ACHN (cell line): ENCODE results near the gene ZNF592.
A peak's percentile ranks its signal among the peaks of the same experiment; 100 is the strongest.
"Not testable (repeated sequence)": the region's sequence is repeated elsewhere in the genome, so short reads cannot be mapped to it uniquely, and the experiment has no call there.

Experiments used
- DNase-seq: peaks from one replicate; pipeline ENCODE4 v3.0.0-alpha.2; 2015
- in situ Hi-C: cut with HindIII; loops from 2 replicates; pipeline ENCODE4 v1.10.0; 2017; ENCODE audit warnings: low sequenced_read_pairs, low pct_ligation_motif_present, low pct_unique_long_range_greater_than_20kb

The ZNF592 gene

DNA sequence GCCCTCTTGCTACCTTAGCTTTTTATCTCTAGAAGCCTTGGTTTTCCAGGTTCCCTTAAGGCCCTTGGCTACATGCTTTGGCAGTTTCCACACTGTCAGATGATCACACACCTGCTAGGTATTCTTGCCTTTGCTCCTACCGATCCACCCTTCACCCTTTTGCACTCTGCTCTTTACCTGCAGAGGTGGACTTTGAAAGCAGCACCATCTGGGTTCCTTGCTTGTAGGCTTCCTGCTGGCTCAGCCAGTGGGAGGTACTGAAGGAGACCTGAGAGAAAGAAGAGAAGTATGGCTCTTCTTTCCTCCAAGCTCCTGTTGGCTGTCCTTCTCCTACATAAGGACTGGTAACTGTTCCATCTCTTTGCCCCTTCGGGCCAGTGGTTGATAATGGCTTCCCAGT is 7.3 kb upstream of the ZNF592 start:
- in situ Hi-C loops, result no loop called here
- DNase-seq, result no peak

DNA sequence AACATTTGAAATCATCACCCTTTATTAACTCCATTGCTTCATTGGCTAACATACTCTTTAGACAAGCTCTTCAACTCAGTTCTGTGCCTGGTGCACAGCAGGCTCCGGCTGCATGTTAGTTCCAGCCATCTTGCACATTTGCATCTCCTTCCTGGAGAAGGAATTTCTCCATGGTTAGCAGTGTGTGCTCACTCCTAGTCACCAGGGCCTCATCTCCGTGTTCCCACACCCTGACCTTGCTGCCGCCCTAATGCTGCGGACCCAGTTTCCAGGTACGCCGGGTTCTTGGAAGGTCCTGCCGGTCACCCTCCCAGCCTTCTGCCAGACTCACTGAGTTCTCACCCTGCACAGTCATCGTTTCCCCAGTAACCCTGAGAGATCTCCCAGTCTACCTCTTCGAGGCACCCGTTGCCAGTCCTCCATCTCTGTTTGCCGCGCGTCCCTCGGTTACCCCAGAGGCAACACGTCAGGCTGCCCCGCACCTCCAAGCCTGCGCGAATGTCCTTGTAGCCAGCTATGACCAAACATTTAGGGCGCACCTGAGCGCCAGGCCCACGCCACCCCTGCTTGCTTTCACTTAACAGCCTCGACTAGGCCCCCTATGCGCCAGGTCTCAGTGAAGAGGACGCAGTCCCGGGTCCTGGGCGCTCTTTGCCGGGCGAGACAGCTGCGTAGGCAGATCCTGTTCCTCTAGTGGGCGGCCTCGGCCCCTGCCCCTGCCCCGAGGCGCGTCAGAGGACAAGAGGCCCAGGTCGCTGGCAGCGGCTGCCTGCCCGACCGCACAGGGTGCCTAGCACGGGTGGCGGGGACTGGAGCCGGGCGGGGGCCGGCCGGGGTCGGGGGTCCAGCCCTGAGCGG is 747 bp upstream of the ZNF592 start:
- peak; percentile 71 for DNase-seq
- in situ Hi-C loops, result no loop called here

DNA sequence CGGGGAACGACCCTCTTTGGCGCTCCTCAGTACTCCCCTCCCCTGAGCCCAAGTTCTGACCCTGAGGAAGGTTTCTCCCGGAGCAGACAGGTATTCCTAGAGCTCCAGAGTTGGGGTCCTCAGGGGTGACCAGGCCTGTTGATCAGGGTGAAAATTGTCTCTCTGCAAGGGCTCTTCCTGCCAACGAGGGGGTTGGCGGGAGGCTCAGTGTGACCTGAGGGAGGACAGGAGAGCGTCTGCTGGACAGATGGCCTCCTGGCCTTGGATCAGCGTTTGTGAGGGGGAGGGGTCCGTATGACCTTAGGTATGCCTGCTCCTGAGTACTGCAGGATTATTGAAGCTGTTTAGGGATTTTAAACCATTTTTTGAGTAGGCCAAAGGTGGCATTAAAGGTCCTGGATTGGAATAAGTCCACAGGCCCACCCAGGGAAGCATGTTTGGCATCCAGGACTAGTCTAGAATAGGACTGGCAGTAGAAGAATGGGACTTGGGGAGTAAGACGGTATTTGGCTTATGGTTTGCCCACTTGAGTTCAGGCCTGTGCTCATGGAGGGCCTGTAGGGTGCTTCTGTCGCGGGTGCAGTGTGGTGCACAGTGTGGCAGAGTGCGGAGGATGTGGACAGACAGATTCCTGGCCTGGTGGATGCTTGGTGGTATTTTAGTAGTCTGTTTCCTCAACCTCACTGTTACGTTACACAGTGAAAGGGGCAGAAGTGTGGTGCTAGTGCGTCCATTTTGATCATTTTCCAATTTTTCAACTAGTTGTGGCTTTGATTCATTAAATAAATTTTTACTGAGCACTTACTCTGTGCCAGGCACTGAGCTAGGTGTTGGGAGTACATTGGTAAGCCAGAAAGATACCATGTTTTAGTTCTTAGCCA is 959 bp downstream of the ZNF592 start:
- peak; percentile 4 for DNase-seq
- in situ Hi-C loops, result no loop called here

DNA sequence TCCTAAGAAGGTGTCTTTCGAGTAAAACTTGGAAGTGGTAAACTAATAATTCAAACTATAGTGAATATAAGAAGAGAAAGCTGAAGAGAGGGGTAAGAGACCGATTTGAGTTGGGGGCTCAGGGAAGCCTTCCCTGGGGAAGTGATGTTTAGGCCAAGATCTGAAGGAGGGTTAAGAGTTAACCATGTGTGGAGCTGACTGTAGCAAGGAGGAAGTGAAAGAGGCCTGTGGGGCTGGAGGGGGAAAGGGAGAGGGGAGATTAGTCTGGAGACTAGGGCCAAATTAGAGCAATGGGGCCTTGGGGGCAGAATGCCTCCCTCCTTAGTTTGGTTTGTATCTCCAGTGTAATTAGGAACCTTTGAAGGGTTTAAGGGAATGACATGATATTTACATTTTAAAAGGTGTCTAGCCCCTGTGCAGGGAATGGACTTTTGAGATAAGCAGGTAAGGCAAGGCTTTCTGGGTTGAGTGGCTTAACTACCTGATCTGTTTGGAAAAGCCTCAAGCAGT is 2.2 kb downstream of the ZNF592 start:
- no peak for DNase-seq
- in situ Hi-C loops, result no loop called here

DNA sequence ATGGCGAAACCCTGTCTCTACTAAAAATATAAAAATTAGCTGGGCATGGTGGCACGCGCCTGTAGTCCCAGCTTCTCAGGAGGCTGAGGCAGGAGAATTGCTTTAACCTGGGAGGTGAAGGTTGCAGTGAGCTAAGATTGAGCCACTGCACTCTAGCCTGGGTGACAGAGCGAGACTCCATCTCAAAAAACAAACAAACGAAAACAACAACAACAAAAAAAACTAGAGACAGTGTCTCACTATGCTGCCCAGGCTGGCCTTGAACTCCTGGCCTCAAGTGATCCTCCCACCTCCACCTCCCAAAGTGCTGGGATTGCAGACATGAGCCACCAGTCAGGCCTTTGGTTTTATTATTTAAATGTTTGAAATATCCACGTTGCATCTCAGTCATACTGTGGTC is 3.3 kb downstream of the ZNF592 start:
- in situ Hi-C loops, DNase-seq: not testable (repeated sequence)

DNA sequence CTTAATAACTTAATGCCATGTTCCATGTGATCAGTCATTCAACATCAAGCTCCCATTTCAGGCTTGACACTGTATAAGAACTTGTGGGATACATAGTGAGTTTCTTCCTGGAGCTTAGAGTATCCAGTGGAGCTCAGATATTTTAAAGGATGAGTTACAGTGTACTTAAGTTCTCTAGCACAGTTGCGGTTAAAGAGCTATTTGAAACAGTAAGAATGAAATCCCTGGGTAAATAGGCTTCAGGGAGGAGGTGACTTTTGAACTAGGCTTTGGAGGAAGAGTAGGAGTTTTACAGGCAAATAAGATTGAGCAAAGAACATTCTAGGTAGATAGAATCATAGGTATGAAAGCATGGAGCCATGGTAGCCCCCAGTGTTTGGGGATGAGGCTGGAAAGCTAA is 3.8 kb downstream of the ZNF592 start:
- peak; percentile 18 for DNase-seq
- in situ Hi-C loops, result no loop called here

DNA sequence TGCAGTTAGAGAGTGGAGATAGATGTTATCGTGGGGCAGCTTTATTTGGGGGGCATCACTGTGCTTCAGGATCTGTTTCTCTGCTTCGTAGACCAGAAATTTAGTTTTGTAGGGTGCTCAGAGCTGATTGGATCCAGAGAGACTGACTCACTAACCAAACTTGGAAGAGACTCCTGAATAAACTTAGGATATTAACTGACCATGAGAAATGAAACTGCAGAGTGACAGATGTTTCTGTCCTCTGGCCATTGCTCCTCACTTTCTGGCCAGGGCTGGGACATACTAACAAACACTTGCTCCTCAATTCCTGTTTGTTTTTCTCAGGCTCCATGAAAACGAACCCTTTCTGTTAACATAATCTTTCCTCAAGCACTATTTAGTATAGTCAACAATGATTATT is 4.3 kb downstream of the ZNF592 start:
- in situ Hi-C loops, result no loop called here
- peak; percentile 26 for DNase-seq

DNA sequence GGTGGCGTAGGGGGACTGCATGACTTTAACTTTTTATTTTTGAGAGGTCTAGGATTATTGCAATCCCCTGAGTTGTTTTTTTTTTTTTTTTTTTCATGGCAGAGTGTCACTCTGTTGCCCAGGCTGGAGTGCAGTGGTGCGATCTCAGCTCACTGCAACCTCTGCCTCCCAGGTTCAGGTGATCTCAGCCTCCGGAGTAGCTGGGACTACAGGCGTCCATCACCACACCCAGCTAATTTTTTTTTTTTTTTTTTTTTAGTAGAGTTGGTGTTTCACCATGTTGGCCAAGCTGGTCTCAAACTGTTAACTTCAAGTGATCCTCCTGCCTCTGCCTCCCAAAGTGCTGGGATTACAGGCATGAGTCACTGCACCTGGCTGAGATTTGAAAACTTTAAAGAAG is 6.5 kb downstream of the ZNF592 start:
- DNase-seq, in situ Hi-C loops: not testable (repeated sequence)

DNA sequence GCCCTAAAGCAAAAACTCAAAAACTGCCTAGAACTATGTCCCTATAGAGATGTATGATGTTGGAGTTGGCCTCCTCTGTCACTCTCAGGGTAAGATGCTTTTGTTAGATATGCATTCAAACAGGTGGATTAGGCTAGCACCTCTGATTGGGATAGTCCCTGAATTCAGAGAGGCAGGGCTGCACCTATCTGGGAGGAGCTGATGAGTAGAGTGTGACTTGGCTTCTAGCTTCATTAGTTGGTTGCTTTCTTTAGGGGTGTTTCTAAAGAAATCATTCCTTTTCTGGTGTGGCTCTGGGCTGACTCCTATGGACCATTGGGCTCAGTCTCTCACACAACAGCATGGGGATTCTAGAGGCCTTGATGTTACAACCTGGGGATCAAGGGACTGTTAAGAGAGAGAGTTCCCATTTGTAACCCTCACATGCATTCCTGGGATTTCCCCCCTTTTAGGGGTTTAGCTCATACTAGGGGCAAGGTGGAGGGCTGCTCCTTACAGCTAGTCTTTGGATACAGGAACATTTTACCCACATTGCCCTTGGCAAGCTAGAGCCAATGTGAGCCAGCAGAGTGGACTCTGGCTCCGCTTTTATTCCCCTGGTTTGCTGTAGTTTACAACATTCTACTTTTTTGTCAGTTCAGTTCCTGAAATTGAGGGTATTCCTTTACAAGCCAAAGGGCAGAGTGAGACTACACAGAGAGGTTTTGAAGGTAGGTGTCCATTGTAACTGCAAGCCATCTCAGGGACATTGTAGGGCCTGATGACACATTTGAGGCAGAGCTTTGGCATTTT is 7.5 kb downstream of the ZNF592 start:
- DNase-seq, result no peak
- in situ Hi-C loops, result no loop called here

DNA sequence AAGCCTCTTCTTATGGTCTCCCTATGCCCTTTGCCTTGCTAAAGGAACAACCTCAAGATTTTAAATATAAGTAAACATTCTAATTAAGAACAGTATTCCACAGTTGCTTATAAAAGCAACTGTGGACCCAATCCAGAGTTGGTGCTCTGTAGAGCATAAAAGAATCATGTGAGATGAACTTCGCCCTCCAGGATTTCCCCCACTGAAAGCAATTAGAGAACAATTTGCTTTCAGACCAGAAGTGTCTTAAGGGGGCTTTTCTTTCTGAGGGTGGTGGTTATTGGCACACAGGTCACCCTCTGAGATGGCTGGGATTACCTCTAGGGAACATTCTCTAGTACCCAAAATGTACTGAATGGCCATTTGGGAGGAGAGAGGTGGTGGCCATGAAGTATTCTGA is 10.6 kb downstream of the ZNF592 start:
- no peak for DNase-seq
- in situ Hi-C loops, result no loop called here

DNA sequence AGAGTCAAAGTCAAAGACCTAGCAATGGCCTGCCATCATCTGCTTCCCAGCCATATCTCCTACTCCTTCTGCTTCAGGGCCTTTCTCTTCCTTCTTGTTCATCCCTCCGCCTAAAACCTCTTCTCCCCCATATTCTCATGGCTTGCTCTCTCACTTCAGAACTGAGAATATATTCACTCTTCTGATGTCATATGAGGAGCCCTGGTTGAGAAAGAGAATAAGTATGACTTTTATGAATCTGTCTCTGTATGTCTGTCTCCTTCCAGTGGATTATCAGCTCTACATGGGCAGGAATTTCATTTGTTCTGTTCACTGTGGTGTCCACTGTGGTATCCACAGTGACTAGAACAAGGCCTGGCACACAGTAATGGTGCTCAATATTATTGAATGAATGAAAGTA is 11.8 kb downstream of the ZNF592 start:
- in situ Hi-C loops, result no loop called here
- no peak for DNase-seq

DNA sequence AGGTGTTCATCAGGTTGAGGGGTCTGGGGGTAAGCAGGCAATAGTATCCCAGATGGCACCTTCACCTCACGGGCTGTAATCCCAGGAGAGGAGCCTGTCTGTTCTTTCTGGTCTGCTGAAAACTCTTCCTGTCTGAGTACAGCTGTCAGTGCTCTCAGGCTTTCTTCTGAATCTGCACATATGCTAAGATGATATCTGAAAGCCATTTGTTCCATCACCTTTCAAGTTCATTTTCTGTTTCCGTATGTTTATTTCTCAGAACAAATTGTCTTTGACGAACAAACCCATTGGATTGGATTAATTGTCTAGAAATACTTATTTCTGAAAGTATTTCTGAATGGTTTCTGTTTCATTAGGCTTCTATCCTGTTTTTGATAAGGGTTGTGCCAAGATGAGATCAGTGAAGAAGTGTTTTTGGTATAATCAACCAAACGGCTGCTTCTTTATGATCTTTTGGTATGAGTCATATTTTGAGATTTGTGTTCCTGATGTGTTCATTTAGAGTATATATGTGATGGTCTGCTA is 13.3 kb downstream of the ZNF592 start:
- in situ Hi-C loops, result no loop called here
- no peak for DNase-seq

DNA sequence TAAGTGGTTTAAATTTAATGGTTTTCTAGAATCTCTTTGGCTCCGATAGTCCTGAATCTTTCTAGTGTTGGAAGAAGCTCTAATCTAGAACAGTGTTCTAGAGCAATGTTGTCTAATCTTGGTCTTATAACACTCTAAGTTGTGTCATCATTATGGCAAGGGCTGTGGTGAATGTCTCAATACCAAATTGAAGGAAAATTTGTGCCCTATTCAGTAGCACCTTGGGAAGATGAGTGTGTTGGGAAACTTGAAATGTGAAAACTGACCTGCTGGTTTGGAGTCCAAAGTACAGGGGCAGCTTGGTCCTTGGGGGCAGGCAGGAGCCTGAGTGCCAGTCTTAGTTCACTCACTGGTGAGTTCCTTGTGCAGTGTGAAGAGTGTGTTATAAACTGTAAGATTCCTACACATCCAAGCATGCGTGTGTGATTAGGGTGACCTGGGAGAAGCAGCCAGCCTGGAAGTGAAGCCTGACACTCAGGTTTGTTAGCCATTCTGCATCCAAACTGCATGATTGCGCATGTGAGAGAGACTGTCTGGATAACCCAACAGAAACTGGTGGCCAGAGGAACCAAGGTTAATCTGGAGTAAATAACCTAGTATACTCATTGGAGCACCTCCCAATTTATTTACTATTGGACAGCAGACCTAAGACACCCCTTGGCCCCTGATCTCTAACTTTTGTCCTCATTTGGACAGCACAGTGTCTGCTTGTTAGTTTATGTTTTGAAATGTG is 14.6 kb downstream of the ZNF592 start:
- DNase-seq, result no peak
- in situ Hi-C loops, result no loop called here

DNA sequence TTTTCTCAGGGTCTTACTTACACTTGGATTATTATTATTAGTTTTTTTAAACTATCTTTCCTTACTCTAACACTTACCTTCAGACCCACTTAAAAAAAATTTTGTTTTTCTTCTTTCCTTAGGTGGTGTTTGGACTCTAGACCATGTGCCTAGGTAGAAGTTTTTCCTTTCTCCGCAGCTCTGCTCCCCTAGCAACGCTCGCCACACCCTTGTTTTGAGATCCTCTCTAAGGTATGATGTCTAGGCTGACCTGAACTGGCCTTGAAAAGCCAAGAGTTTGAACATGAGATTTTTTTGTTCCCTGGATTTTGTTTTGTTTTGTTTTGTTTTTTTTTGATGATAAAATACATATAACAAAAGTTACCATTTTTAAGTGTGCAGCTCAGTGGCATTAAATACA is 16.2 kb downstream of the ZNF592 start:
- in situ Hi-C loops, result no loop called here
- no peak for DNase-seq

DNA sequence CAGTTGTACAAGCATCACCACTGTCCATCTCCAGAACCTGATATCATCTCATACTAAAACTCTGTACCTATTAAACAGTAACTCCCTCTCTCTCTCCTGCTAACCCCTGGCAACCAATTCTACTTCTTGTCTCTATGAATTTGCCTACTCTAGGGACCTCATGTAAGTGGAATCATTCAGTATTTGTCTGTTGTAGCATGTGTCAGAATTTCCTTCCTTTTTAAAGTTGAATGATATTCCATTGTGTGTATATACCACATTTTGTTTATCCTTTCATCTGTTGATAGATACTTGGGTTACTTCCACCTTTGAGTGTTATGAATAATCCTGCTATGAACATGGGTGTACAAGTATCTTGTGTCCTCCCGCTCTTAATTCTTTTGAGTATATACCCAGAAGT is 16.6 kb downstream of the ZNF592 start:
- DNase-seq, result no peak
- in situ Hi-C loops, result no loop called here

DNA sequence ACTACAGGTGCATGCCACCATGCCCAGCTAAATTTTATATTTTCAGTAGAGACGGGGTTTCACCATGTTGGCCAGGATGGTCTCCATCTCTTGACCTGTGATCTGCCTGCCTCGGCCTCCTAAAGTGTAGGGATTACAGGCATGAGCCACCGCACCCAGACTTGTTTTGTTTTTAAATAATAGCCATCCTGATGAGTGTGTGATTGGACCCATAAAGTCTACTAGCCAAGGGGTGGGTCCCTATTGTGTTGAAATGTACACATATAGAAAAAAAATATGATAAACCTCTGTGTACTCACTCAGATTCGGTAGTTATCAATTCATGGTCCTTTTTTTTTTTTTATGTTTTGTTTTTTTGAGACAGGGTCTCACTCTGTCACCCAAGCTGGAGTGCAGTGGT is 17.3 kb downstream of the ZNF592 start:
- no peak for DNase-seq
- in situ Hi-C loops, result no loop called here

DNA sequence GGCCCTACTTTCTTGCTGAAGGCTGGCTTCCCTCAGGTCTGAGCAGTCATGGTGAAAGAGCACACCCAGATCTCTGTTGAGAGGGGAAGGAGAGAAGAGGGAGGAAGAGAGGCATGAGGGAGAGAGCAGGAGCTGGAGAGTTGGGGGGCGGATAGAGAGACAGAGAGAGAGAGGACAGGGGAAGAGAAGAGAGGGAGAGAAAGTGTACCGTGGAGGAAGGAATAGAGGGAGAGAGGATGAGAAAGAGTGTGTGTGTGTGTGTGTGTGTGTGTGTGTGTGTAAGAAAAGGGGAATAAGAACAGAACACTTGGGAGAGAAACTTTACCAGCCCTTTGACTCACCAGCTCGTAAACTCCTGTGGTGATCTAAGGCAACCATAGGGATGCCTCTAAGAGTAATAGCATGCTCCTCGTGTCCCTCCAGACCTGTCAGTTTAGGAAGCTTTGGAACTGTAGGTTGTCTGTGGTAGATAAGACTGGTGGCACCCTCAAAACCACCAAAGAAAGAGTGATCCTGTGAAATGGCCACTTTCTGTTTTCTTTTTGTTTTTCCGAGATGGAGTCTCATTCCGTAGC is 18.2 kb downstream of the ZNF592 start:
- no peak for DNase-seq
- in situ Hi-C loops, result no loop called here

DNA sequence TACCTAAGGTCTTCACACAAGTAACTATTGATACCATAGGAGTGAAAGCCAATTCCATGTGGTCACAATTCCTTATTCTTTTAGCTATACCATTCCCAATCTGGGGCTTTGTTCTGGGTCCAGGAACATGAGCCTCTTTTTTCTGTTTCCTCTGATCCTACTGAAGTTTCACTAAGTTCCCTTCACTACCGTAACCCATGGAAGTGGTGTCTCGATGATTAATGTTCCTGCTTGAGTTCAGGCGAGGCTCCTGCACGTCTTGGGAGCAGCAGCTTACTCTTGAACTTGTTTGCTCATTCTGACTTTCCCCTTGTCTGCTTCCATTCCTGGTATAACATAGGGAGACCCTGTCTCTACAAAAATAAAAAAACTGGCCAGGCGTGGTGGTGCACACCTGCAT is 23.6 kb downstream of the ZNF592 start:
- no peak for DNase-seq
- in situ Hi-C loops, result no loop called here
